HCT116 (cell line): ENCODE results near the gene SALL4. TPM values are rescaled to one million over a fixed set of nuclear protein-coding genes. Genes with fewer than 3 reads are reported as not detected.

Experiments
- ATAC-seq: fragments of 200-7000 bp; cut with Tn5 transposase; 2 replicates; pipeline ENCODE4 v1.9.1; 2020; ENCODE audit warnings: mild to moderate bottlenecking, moderate library complexity
- BruUV-seq: library from RNA; stranded (reverse); fragments of 400-500 nt; replicated peaks from 2 replicates; lab custom pipeline; 2021; lab: Mats Ljungman, UMichigan
- CTCF ChIA-PET: fragments of 300-600 bp; sonication (Branson Sonifier 250); formaldehyde crosslinking; loops from one replicate; lab custom pipeline; 2021; ENCODE audit warnings: antibody characterized with exemption; lab: Charles Lee
- POLR2A ChIA-PET: fragments of 300-600, 350-600 bp; sonication (Branson Sonifier 250); formaldehyde crosslinking; loops from one replicate; lab custom pipeline; 2021; ENCODE audit warnings: antibody characterized with exemption; lab: Charles Lee
- RAD21 ChIA-PET, 2 experiments: fragments of 300-600 bp; sonication (Branson Sonifier 250); formaldehyde crosslinking; loops; one replicate each; lab custom pipeline; 2023; ENCODE audit warnings: low total read pairs in 2 of 2; ENCODE audit not compliant: uncharacterized antibody in 2 of 2, unreplicated experiment in 2 of 2, low non-redundant PET in 1 of 2; lab: Charles Lee
- DNase-seq: peaks from one replicate; pipeline ENCODE4 v3.0.0-alpha.2; 2010; ENCODE audit warnings: low read depth, low spot score
- H2AFZ ChIP-seq: fragments of 200-600 bp; shearing (Covaris generic), sonication (generic); 2 replicates; pipeline ENCODE4 v1.6.1; 2017; ENCODE audit warnings: low read depth, mixed run types, mixed read lengths, antibody characterized with exemption, low read length; ENCODE audit not compliant: poor library complexity, severe bottlenecking
- H3K27ac ChIP-seq: 2 replicates; pipeline ENCODE4 v1.5.1; 2012; ENCODE audit warnings: low read depth, low read length
- H3K27me3 ChIP-seq: fragments of 200-600 bp; sonication (generic); 2 replicates; pipeline ENCODE4 v1.6.1; 2016; ENCODE audit warnings: mixed run types, low read length, mixed read lengths; ENCODE audit not compliant: insufficient read depth
- H3K36me3 ChIP-seq, 2 experiments: fragments of 200-500 bp in 1 of 2; fragments of 200-600 bp in 1 of 2; sonication (Bioruptor generic) in 1 of 2; sonication (generic) in 1 of 2; 2 replicates each; pipeline versions ENCODE4 v1.5.1 to v1.6.1; 2014 to 2016; ENCODE audit warnings: low read length in 2 of 2, inconsistent platforms in 1 of 2, mixed read lengths in 1 of 2, mixed run types in 1 of 2; ENCODE audit not compliant: insufficient read depth in 2 of 2, control insufficient read depth in 1 of 2
- H3K4me1 ChIP-seq, 2 experiments: fragments of 200-600 bp in 1 of 2; sonication (generic) in 1 of 2; 2 replicates each; pipeline versions ENCODE4 v1.5.1 to v1.6.1; 2012 to 2017; ENCODE audit warnings: low read length in 2 of 2, inconsistent platforms in 1 of 2, mild to moderate bottlenecking in 1 of 2, mixed read lengths in 1 of 2, mixed run types in 1 of 2, moderate library complexity in 1 of 2; ENCODE audit not compliant: insufficient read depth in 2 of 2, control insufficient read depth in 1 of 2
- H3K4me2 ChIP-seq: fragments of 200-600 bp; sonication (generic); 2 replicates; pipeline ENCODE4 v1.6.1; 2017; ENCODE audit warnings: mixed run types, low read length, mixed read lengths
- H3K4me3 ChIP-seq, 2 experiments: fragments of 200-600 bp in 1 of 2; sonication (generic) in 1 of 2; replicated peaks in 1 of 2; 2 replicates each; pipeline ENCODE4 v1.5.1; 2011 to 2016; ENCODE audit warnings: low read length in 2 of 2, control low read depth in 1 of 2, low read depth in 1 of 2, mild to moderate bottlenecking in 1 of 2, mixed read lengths in 1 of 2, mixed run types in 1 of 2
- H3K79me2 ChIP-seq: fragments of 200-600 bp; sonication (generic); 2 replicates; pipeline ENCODE4 v1.6.1; 2017; ENCODE audit warnings: mild to moderate bottlenecking, mixed run types, low read length, moderate library complexity, mixed read lengths; ENCODE audit not compliant: insufficient read depth
- H3K9ac ChIP-seq: fragments of 200-600 bp; sonication (generic); 2 replicates; pipeline ENCODE4 v1.6.1; 2016; ENCODE audit warnings: low read length, mixed read lengths
- H3K9me2 ChIP-seq: fragments of 200-600 bp; sonication (generic), shearing (Covaris generic); 2 replicates; pipeline ENCODE4 v1.6.1; 2017; ENCODE audit warnings: mixed run types, mild to moderate bottlenecking, moderate library complexity; ENCODE audit not compliant: insufficient read depth
- H3K9me3 ChIP-seq, 2 experiments: fragments of 200-500 bp in 1 of 2; fragments of 200-600 bp in 1 of 2; sonication (Bioruptor generic) in 1 of 2; sonication (generic) in 1 of 2; 2 replicates each; pipeline ENCODE4 v1.6.1; 2014 to 2017; ENCODE audit warnings: low read length in 2 of 2, mixed read lengths in 2 of 2, inconsistent platforms in 1 of 2, low read depth in 1 of 2, mild to moderate bottlenecking in 1 of 2, mixed run types in 1 of 2, moderate library complexity in 1 of 2; ENCODE audit not compliant: control insufficient read depth in 1 of 2, insufficient read depth in 1 of 2
- H4K20me1 ChIP-seq: fragments of 200-600 bp; sonication (generic), shearing (Covaris generic); 2 replicates; pipeline ENCODE4 v1.6.1; 2017; ENCODE audit warnings: mixed run types, mild to moderate bottlenecking, moderate library complexity; ENCODE audit not compliant: insufficient read depth
- ATF3 ChIP-seq: IDR thresholded peaks from 2 replicates; pipeline ENCODE4 v1.6.1; 2012
- ELF1 ChIP-seq: IDR thresholded peaks from 2 replicates; pipeline ENCODE4 v1.6.1; 2012; ENCODE audit warnings: low read depth, borderline replicate concordance
- RAD21 ChIP-seq: IDR thresholded peaks from 2 replicates; pipeline ENCODE4 v1.6.1; 2012; ENCODE audit warnings: low read depth, mild to moderate bottlenecking
- REST ChIP-seq: IDR thresholded peaks from 2 replicates; pipeline ENCODE4 v1.6.1; 2012; ENCODE audit warnings: low read depth
- YY1 ChIP-seq: IDR thresholded peaks from 2 replicates; pipeline ENCODE4 v1.6.1; 2011; ENCODE audit warnings: low read length, low read depth, moderate library complexity, mild to moderate bottlenecking; ENCODE audit not compliant: insufficient replicate concordance; ENCODE audit errors: extremely low read depth
- intact Hi-C: fragments of 100-400 bp; cut with micrococcal nuclease; formaldehyde crosslinking; loops from 2 replicates; pipeline ENCODE4 v1.10.0; 2022
- total RNA-seq: library from RNA; stranded (reverse); gene quantifications from one replicate; pipeline ENCODE4 v1.2.1, GENCODE V29; 2021; ENCODE audit not compliant: unreplicated experiment

SALL4 gene
- total RNA-seq, 1 experiment from 2014 or later, result 1.9 TPM

GRCh38 chr20:51763965-51764602 lies 38.2 kb downstream of the SALL4 start:
- TF ChIP-seq ELF1, result no peak
- no peak for TF ChIP-seq REST
- TF ChIP-seq ATF3, result no peak
- peak; percentile 4 for TF ChIP-seq YY1
- TF ChIP-seq RAD21, result no peak
- TF ChIP-seq, all 23 proteins: peak for 1
- Histone ChIP-seq H3K9me2 (no peaks in the 10 kb centered on the region), H3K36me3 (no peaks in the 10 kb centered on the region), H3K27me3 (no peaks in the 10 kb centered on the region), H3K9ac (no peak overlapping the region), H3K27ac (no peak overlapping the region), H3K4me1 (peaks cover 45 to 71% of the 10 kb centered on the region in 2 experiments), H2AFZ (no peak overlapping the region), H3K79me2 (no peaks in the 10 kb centered on the region; the same call in 1 of the 2 replicates), H3K4me3 (no peak overlapping the region), H4K20me1 (no peaks in the 10 kb centered on the region), H3K9me3 (no peaks in the 10 kb centered on the region), H3K4me2 (0 out of 2 replicates have a peak overlapping the region, but pooled peaks have one; percentile 5)
- intact Hi-C loops, result no loop called here
- ChIA-PET CTCF (interaction anchor here (0.8 to 1.2 kb wide), 2 partner anchors 12 to 14 kb away, joined by 3 to 5 read pairs; no protein-coding TSS in a partner anchor), POLR2A (interaction anchor here (0.6 to 1.6 kb wide), 4 partner anchors 9 to 25 kb away, joined by 3 to 6 read pairs (median 4); no protein-coding TSS in a partner anchor), RAD21 (no interaction called here)
- ATAC-seq (no peak), DNase-seq (no peak)
- no TSS peak for BruUV-seq
